GM19328 (cell line): ENCODE measurements around the gene EXOC3L1.

Experiments used
- ATAC-seq: cut with Tn5 transposase; IDR thresholded peaks from one replicate; pipeline ENCODE4 v1.9.1; 2021; ENCODE audit warnings: mild to moderate bottlenecking, moderate library complexity; ENCODE audit not compliant: unreplicated experiment

Gene EXOC3L1

DNA sequence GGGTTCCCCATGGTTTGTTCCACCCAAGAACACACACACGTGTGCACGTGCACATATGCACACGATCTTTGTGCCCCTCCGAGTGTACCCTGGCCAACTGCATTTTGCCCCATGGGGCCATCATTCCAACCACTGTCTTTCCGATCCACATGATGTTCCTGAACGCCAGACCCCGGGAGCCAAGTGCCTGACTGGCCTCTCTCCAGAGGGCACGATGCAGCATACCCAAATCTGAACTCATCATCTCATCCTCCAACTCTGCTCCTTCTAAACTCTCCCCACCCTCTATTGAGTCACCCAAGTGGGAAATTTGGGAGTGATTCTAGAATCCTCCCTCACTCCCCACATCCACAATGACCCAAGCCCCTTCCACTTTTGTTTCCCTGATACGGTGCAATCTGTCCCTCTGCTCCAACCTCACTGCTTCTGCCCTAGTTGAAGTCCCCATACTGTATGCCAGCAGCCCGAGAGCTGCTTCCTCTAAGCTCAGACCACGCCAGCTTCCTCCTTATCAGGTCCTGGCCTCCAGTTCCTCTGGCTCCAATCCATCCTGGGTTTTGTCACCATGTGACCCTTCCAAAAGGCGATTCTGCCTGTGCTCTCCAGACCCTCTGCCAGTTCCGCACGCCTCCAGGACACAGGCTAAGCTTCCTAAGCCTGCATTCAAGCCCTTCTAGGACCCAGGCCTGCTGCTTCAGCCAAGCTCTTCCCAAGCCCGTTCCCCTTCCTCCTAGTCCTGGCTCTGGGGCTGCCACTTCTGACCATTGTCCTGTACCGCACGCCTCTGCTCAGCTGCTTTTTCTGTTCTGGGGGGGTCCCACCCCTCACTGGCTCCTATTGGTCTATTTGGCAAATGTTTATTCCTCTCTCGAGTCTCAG lies 26.9 kb upstream of the EXOC3L1 start:
- no peak for ATAC-seq

DNA sequence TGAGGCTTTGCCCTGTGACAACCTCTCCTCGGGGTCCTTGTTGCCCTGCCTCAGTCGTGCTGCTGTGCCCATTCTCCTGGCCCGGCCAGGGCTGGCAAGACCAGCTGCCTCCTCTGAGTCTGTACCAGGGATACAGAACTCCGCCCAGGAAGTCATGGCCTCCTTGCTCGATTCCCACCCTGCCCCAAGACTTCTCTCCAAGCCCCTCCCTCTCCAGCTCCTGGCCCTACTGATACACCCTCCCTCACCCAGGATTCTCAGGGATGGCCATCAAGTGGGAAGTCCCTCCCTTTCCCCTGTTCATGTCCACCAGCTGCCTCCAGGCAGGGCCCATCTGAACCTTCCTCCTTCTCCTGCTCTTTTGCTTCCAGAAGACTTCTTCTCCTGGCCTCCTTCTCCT lies 25.8 kb upstream of the EXOC3L1 start:
- no peak for ATAC-seq

DNA sequence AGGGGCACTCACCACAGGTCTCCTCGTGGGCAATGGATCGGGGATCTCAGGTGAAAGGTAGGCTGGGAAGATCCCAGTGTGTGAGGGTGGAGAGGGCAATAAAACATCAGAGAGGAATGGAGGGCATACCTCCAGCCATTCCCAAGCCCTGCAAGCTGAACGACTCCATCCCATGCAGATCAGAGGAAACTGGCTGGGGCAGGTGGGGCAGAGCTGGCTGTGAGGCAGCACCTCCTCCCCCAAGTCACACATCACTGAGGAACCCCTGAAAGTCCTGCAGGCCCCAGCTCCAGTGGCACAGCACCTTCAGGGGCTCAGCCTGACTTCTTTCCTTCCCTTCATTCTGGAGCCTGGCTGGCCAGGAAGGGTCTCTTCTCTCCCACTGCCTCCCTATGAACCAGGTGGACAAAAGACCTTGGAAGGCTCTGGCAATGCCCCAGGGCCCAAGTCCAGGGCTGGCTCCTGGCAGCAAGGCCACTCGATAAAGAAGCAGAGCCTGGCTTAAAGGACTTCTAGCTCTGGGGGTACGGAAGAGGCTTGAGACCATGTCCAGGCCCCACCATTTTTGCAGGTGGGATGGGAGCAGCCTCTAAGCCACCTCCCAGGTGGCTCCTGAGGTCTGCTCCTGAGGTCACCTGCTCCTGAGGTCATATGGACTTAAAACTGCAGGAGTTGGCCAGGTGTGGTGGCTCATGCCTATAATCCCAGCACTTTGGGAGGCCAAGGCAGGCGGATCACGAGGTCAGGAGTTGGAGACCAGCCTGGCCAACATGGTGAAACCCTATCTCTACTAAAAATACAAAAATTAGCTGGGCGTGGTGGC lies 23.5 kb upstream of the EXOC3L1 start:
- ATAC-seq = no peak

DNA sequence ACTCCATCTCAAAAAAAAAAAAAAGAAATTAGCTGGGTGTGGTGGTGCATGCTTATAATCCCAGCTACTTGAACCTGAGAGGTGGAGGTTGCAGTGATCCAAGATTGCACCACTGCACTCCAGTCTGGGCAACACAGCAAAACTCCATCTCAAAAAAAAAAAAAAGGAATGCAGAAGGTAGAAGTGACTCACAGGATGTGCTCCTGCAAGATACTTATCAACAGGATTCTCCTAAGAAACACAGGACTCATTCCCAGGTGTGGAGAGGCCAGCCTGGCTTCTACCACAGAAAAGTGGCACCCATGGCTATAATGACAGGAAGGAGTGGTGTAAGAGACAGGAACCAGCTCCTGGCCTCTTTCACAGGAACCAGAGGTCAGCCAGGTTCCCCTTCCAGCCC lies 22.8 kb upstream of the EXOC3L1 start:
- ATAC-seq = no peak

DNA sequence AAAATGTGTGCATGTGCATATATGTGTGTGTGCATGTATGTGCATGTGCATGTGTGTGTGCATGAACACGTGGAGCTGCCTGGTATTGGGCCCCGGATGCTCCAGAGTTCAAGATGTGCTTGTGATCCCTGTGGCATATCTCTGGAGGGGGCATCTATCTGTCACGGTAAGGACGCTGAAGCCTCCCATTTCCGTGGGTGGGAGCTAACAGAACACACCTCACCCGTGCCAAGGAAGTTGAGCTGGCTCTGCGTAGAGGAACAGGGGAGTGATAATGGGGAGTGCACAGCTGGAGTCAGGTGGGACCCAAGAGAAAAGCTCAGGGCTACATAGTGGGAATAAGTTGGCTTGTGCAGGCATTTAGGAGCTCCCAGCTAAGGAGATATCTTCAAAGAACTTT lies 21.7 kb upstream of the EXOC3L1 start:
- no peak for ATAC-seq

DNA sequence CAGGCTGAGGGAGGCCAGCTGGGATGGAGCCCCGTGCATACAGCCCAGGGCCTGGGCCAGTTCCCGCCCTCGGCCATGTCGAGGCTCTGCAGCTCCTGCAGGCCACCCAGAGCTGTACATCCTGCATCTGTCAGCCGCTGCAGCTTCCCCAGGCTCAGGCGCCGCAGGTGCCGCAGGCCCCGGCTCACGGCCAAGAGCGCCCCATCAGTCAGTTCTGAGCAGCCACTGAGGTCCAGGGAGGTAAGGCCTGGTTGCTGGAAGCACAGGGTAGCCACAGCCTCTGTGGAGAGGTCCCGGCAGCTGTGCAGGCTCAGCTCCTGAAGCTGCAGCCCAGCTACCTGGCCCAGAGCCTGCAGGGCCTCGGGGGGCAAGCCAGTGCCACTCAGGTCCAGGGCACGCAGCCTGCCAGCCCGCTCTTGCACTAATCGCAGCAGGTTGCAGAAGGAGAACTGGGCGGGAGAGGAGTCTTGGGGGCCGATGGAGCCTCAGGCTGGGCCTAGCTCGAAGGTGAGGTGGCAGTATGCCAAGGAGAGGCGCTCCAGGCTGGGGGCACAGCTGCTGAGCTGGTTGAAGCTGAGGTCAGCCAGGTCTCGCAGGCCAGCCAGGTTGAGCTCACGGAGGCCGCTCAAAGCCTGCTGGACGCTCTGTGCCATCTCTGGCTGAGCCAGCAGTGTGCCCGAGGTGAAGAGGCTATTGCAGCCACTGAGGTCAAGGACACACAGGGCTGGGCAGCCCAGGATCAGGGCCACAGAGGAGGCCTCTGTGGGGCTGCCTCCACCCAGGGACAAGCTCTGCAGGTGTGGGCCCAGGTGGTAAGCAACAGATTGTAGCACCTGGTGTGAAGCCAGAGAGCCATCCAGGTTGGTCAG lies 20.4 kb upstream of the EXOC3L1 start:
- no peak for ATAC-seq

DNA sequence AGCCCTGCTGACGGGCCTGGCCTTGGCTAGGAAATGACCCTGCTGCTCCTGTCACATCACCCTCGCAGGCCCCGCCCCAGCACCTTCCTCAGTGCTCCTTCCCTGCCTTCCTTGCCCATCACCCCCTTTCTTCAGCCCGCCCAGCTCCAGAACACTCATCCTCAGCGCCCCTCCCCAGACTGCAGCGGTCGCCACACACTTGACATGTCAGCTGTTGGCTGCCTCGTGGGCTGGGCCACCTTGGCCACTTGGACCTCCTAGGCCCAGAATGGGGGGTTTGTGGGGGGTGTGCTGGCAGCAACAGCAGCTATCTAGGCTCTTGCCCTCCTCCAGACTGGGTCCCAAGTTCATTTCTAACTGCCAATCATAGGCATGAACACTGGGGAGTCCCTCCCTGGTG lies 19.6 kb upstream of the EXOC3L1 start:
- no peak for ATAC-seq

DNA sequence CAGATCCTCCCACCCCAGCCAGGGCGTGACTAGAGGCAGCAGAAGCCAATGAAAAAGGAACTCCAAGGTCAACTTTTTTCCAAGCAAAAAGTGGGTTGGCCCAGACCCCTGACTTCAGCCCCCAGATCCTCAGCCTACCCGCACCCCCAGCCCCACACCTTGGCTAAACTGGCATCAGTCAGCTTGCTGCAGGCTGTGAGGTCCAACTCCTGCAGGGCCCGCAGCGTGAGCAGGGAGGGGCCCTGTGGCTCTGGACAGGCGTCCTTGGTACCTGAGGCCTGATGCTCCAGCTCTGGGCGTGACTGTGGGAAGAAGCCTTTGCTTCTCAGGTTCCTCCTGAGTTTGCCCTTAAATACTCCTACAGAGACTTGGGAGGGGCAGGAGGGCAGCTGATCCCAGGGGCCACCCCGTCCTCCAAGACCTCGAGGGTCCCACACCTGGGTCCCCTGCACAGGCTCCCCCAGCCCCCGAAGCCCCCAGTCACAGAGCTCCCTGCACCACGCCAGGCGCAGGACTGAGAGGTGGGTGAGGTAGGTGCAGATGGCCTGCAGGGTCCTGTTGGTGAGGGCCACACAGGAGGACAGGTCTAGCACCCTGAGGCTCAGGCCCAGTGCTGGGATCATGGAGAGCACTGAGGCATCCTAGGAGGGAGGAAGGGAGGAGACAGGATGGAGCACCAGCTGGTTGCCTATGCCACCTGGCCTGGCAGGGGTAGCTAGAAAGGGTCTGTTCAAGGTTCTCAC lies 18.4 kb upstream of the EXOC3L1 start:
- no peak for ATAC-seq

DNA sequence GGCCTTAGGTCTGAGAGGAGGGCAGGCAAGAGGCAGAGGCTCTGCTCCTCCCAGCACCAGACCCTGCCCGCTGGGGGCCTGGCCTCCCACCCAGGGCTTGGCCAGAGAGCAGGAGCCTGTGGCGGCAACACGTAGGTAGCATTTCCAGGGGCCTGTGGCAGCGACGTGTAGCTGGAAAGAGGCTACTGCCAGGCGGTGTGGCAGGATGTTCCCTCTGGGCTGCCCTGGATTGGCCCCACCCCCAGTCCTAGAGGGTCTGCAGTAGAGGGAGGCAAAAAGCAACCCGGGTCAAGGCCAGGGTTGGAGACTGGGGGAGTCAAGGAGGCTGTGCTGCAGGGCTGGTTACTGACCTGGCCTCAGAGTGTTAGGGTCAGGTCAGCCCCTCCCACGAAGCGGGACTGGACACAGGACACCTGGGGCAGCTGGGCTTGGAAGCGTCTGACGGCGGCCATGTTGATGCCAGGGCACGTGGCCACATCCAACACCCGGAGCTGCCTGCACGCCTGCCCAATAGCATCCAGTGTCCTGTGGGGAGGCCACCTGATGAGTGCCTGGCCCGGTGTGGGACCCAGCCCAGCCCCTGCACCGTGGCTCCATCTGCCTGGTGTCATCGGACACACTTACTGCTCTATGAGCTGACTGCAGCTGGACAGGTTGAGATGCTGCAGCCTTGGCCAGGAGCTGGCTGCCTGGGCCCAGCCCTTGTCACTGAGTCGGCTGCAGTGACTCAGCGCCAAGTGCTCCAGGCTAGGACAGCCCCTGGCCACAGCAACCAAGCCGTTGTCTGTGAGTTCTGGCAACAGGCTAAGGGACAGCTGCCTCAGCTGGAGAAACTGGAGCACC lies 17.5 kb upstream of the EXOC3L1 start:
- no peak for ATAC-seq

DNA sequence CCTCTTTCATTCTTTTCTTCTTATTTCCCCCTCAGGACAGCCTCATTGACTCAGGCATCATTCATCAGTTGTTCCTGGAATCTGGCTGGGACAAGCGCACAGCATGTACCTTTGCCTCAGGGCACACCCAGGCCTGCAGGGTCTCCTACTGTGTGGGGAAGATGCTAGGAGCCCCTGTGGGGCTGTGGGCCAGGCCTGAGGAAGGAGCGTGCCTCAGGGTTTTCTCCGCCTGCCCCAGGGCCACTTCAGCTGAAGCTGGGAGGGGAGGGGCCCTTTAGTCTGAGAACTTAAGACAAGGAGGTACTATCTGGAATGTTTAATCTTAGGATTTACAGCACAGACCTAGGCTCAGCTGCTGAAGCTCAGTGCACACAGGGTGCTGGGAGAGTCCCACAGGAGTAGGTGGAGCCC lies 16.9 kb upstream of the EXOC3L1 start:
- ATAC-seq = no peak

DNA sequence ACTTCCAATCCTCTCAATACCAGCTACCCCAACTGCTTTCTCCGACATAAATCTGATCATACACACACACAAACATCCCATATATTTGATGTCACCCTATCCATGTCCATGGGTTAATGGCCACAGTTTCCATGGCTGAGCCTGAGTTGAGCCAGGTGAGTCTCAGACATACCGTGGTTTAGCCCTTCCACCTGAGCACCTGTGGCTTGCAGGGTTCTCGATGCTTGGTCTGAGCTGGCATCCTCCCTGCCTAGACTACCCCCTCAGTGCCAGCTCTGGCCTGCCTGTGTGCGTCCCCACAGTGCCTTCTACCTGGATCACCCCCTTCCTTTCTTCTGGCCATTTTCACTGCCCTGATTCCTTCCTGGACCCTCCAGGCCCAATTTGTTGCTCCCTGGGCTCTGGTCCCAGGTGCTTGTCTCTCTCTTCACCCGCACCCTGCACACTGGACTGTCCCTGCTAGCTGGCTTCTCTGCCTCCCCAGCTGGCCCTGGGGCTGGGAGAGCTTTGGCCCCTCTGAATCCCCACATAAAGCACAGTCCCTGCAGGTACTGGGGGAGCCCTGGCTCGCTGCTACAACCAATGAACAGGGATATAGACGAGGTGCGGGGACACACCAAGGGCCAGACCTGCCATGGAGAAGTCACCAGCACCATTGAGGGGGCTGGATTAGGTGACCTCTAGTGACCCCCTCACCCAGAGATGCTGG lies 16.3 kb upstream of the EXOC3L1 start:
- ATAC-seq = no peak

DNA sequence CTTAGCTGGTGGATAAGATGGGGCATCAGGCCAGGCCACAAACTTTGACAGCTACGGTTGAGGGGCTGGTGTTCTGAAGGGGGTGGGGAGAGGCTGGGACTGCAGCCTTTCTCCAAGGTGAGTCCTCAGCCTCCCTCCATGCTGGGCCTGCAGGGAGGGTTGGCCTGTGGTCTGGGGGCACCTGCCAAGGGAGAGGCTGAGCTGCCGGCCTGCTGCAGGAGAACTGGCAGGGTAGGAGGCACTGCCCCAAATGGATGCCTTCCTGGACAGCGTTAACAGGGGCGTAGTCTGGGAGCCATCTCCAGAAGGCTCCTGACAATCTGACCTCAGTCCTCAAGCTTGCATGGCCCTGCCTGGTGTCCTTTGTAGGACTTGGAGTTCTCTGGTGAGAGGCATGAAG lies 14.1 kb upstream of the EXOC3L1 start:
- no peak for ATAC-seq

DNA sequence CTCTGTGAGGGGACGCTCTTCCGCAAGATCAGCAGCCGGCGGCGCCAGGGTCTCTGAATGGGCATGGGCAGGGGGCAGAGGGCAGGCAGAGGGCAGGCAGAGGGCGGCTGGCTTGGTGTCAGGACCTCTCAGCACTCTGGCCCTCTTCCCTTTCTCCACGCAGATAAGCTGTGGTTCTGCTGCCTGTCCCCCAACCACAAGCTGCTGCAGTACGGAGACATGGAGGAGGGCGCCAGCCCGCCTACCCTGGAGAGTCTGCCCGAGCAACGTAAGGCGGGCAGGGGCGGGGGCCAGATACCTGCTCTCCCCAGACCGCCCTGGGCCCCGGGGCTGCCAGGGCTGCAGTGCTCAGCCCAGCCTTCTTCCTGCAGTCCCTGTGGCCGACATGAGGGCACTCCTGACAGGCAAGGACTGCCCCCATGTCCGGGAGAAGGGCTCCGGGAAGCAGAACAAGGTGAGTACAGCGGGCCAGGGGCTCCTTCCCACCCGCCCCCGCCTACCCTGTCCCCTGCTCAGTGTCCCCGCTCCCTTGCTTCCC lies 13.1 kb upstream of the EXOC3L1 start:
- no peak for ATAC-seq

DNA sequence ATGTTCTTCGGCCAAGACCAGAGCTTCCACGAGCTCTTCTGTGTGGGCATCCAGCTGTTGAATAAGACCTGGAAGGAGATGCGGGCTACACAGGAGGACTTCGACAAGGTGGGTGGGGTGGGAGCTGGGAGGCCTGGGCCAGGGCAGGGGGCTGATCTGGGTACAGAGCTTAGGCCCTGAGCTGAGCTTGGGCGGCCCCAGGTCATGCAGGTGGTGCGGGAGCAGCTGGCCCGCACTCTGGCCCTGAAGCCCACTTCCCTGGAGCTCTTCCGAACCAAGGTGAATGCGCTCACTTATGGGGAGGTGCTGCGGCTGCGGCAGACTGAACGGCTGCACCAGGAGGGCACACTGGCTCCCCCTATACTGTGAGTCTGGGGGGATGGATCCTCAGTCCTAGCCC lies 12.5 kb upstream of the EXOC3L1 start:
- no peak for ATAC-seq

DNA sequence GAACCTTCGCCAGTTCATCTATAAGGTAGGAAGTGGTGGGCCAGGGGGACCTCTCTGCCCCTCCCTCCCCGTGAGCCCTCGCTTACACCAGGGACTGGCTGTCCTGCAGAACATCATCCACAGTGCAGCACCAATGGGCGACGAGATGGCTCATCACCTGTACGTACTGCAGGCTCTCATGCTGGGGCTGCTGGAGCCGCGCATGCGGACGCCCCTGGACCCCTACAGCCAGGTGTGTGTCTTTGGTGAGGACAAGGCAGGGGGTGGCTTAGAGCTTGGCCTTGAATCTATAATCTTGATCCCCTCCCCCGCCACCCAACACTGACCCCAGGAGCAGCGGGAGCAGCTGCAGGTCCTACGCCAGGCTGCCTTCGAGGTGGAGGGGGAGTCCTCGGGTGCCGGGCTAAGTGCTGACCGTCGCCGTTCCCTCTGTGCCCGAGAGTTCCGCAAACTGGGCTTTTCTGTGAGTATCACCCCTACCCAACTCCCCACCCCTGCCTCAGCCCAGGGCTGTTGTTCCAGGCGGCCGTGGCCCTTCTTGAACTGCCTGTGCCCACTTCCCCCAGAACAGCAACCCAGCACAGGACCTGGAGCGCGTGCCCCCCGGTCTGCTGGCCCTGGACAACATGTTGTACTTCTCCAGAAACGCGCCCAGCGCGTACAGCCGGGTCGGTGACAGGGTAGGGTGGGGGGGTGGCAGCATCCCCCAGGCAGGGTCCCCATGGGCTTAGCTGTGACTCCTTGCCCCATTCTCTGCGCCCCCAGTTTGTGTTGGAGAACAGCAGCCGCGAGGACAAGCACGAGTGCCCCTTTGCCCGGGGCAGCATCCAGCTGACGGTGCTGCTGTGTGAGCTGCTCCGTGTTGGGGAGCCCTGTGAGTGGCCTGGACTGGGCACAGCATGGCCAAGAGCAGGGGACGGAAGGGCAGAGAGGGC lies 11.7 kb upstream of the EXOC3L1 start:
- no peak for ATAC-seq

DNA sequence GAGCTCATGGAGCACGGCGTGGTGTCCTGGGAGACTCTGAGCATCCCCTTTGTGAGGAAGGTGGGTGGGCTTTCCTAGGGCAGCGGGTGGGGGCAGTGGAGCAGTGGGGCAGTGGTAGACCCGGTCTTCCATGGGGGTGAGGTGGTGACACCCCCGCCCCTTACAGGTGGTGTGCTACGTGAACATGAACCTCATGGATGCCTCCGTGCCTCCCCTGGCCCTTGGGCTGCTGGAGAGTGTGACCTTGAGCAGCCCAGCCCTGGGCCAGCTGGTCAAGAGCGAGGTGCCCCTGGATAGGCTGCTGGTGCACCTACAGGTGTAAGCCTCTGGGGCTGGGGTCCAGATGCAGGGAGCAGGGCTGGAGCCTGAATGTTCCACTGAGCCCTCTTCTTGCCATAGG lies 10.6 kb upstream of the EXOC3L1 start:
- no peak for ATAC-seq

DNA sequence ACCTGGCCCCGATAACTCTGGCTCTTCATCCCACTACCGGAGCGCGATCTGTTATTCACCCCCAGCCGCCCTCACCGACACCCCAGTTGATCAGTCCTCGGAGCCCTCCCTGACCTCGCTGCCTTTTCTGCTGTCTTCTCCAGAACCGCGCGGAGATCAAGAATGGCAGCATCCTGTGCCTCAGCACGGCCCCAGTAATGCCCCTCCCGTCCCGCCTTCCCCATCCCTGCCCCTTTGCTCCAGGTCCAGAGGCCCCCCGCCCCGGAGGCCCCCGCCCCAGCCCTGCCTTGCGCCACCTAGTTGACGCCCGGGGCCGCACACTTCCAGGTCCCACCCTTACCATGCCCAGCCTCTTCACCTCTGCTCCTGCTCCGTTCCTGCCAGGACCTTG lies 9.9 kb upstream of the EXOC3L1 start:
- no peak for ATAC-seq
